Measurements from ENCODE around the gene ATP9B.
"Not testable (repeated sequence)": the region's sequence is repeated elsewhere in the genome, so short reads cannot be mapped to it uniquely, and the experiment has no call there.

Gene ATP9B

GRCh38 chr18:79139206-79139605 lies 70.0 kb downstream of the ATP9B start:
- no peak for DNase-seq (ENCODE audit: low read depth)

DNA sequence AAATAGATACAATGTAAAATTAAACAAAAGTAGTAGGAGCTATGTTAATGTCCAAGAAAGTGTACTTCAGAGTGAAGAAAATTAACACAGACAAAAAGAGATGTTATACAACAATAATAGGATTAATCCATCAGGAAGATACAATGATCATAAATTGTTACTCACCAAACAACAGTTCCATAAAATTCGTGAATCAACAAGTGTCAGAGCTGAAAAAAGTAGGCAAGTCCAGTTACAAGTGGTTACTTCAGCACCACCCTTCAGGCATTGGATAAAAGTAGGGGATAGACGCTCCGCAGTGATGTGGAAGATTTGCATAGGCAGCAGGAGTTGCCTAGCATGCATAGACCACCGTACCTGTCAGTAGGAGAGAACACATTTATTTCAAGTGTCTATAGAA lies 77.8 kb downstream of the ATP9B start:
- no peak for DNase-seq (ENCODE audit: low read depth)

DNA sequence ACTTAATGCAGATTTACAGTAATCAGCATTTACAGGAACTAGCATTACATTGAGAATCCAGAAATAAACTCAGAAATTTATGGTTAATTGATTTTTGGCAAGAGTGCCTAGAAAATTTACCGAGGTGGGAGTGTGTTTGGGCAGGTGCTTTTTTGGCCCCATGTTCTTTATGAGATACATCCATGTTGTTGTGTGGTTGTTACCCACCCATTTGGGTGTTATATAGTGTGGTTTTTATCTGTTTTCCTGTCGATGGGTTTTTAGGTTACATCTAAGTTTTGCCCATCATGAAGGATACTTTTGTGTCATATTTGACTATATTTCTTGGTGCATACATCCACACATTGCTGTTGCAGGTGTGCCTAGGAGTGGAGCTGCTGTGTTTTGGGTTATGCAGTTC lies 82.0 kb downstream of the ATP9B start:
- no peak for DNase-seq (ENCODE audit: low read depth)

- DNase-seq (ENCODE audit: low read depth), result no peak
Measured at GRCh38 chr18:79156327-79156726, 87.1 kb downstream of the ATP9B start.

DNA sequence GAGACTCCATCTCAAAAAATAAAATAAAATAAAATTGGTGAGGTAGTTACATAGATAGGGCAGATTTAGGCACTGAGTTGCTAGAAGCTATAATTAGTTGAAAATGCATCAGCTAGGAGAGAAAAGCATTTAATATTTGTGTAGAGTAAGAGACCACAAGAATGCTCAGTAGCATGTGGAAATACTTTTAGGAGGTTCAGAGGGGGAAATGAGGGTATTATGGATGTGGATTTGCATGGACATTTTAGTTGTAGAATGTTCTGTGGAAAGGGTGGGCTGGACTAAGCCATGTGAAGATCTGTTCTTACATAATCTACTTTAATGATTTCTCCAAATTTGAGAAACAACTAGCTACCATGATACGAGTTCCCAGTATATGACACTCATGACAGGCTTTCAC lies 95.5 kb downstream of the ATP9B start:
- no peak for DNase-seq (ENCODE audit: low read depth)

DNA sequence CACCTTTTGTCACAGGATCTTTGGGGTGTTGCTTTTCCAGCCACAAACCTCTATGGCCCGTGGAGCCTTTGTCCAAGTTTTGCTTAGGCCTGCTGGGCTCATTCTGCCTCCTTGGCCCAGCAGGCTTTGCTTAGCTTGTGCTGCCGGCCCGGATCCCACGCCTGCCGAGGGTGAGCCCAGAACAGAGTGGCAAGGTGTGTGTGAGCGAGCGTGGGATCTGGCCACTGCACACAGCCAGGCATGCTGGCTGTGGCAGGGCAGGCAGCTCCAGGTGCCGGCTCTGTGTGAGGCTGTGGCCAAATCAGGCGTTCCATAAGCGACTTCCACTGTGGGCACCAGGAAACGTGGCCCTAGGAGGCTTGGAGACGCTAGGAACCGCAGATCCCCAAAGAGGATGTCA lies 97.5 kb downstream of the ATP9B start:
- DNase-seq (ENCODE audit: low read depth), result no peak

- no peak for DNase-seq (ENCODE audit: low read depth)
Measured at GRCh38 chr18:79167526-79168190, 98.5 kb downstream of the ATP9B start.

DNA sequence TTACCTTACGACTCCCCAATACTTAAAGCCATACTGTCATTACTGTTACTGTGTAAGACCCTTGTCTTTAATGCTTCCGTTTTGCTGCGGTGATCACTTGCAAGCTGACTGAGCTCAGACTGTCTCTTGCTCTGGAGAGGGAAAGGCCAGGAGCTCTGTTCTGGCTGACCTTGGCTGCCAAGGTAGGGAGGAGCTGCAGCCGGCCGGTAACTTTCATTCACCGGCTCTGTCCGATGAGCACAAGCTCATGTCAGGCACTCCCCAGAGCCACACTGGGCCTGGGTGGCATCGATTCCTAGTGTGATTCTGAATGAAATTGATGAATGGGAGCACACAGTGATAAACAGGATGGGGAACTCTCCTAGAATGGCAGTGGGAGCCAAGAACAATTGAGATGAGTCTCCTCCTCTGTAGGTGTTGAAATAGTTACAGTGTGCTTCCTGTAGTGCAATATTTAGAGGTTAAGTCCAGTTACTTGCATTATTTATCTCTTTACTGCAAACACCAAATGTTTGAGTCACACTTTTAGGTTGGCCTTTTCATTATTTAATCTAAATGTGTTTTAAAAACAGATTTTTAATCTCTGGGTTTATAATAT lies 100.9 kb downstream of the ATP9B start:
- no peak for DNase-seq (ENCODE audit: low read depth)

DNA sequence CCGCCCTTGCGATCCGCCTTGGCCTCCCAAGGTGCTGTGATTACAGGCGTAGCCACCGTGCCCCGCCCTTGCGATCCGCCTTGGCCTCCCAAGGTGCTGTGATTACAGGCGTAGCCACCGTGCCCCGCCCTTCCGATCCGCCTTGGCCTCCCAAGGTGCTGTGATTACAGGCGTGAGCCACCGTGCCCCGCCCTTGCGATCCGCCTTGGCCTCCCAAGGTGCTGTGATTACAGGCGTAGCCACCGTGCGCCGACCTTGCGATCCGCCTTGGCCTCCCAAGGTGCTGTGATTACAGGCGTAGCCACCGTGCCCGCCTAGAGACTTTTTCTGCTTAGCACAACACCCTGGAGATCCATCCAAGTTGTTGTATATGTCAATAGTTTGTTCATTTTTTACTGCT lies 103.1 kb downstream of the ATP9B start:
- not testable (repeated sequence) for DNase-seq (ENCODE audit: low read depth)

DNA sequence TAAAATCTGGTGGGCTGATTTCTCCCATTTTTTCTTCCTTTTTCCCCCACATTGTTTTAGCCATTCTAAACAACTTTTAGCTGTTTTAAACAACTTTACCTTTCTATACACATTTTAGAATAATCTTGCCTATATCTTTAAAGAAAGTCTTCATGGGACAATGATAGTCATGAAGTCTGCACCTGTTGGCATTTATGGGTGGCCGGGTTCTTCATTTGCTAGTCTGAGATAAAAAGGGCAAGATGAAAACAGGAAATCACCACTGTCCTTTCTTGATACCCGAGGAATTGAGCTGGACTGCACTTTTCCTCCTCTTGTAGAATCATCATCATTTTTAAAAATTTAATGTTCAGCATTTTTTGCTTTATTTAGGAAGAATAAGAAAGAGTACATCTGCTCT lies 104.5 kb downstream of the ATP9B start:
- no peak for DNase-seq (ENCODE audit: low read depth)

DNA sequence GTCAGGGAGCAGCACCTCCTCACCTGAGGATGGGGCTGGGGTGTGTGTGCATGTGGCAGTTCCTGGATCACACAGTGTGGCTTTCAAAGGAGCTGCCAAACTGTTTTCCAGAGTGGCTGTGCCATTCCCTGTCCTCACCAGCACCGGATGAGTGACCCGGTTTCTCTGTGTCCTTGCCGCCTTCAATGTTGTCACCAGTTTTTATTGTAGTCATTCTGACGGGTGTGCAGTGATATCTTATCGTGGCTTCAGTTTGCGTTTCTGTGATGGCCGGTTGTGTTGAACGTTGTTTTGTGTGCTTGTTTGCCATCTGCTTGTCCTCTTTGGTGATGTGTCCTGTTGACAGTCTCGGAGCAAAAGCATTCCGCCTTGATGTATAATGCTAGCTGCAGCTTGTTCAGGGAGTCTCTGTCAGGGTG lies 108.9 kb downstream of the ATP9B start:
- DNase-seq (ENCODE audit: low read depth), result no peak

- no peak for DNase-seq (ENCODE audit: low read depth)
Measured at GRCh38 chr18:79182047-79182713, 113.0 kb downstream of the ATP9B start.

GRCh38 chr18:79185648-79186047 lies 116.5 kb downstream of the ATP9B start:
- no peak for DNase-seq (ENCODE audit: low read depth)

GRCh38 chr18:79186649-79187048 lies 117.5 kb downstream of the ATP9B start:
- DNase-seq (ENCODE audit: low read depth), result no peak

GRCh38 chr18:79187532-79188277 lies 118.5 kb downstream of the ATP9B start:
- no peak for DNase-seq (ENCODE audit: low read depth)

- no peak for DNase-seq (ENCODE audit: low read depth)
Measured at GRCh38 chr18:79191418-79191817, 122.2 kb downstream of the ATP9B start.

GRCh38 chr18:79191956-79192355 lies 122.8 kb downstream of the ATP9B start:
- no peak for DNase-seq (ENCODE audit: low read depth)

DNA sequence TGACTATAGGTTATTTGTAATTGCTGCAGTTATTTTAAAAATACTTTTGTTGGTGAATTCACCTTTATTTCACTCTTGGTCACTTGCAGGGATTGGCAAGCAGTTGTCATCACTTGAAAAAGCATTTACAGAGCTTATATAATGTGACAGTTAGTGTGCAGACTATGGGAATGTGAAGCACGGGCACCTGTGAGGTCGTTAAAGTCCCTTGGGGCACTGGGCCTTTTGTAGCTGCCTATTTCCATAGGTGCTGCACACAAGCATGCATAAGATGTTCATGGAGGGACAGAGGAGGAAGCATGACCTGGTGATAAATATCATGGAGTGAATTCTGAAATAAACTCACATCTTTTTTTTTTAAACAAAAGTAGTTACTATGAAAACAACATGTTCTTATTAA lies 124.6 kb downstream of the ATP9B start:
- DNase-seq (ENCODE audit: low read depth), result no peak

DNA sequence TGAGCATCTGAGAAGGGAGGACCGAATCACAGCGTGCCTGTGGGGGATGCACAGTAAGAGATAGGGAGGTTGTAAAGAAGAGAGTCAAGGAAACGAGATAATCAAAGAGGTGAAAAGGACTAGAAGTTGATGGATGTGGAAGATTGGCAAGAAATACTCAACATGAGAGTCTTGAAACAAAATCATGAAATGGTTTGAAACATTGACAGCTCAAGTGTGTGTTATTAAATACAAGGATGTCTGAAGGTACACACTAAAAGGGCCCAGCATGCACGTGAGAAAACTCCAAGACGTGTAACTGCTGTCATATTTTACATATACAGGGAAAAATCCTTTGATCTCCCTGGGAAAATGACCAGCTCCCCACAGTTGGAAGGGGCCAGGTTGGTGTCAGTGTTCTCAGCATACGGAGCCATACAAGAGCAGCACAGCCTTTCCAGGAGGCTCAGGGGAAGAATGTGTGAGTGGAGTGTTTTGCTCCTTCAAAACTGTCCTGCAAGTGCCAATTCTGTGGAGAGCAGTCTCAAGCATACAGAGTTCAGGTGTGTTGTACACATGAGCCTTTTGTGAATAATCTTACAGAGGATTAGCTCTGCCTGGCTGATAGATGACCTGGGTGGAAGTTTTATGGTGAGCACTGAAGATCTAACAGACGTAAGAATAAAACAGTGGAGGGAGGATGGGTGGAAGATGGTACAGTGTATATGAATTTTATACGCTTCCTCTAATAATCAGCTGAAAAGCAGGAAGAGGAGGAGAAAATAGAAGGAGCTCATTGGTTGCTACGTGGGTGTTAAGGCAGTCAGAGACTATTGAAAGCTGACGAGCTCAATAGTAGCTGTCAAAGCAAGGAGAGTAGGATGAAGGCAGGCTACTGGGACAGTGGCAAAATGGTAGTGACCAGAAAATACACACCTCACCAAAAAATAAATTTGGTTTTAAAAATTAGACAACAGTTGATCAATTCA lies 126.8 kb downstream of the ATP9B start:
- no peak for DNase-seq (ENCODE audit: low read depth)

- no peak for DNase-seq (ENCODE audit: low read depth)
Measured at GRCh38 chr18:79197531-79197930, 128.3 kb downstream of the ATP9B start.

DNA sequence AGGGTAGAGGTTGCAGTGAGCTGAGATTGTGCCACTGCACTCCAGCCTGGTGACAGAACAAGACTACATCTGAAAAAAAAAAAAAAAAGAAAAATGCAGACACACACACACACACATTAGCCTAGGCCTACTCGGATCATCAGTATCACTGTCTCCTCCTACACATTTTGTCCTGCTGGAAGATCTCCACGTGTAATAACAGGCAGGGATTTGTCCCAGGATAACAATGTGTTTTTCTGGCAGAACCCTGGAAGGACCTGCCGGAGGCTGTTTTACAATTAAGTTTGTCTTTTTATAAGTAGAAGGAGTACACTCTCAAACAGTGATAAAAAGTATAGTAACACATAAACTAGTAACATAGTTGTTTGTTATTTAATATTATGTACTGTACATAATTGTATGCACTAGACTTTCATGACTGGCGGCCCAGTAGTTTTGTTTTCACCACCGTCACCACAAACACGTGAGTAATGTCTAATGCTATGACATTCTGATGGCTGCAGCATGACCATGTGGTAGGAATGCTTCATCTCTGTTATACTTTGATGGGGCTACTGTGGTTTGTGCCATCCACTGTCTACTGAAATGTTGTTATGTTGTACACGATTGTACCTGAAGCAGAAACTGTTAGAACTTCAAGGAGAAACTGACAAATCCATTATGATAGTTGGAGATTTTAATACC lies 130.6 kb downstream of the ATP9B start:
- no peak for DNase-seq (ENCODE audit: low read depth)

Measured in HS-27A (cell line).